Stimulated activated naive CD8-positive, alpha-beta T cell treated with anti-CD3 and anti-CD28 coated beads, Interleukin-15, Interleukin-2, amounts not matched to agents 100 ng/mL and 50 ng/mL, for 24 hours (primary cell): ENCODE results near the gene PCDHGC4.
A peak's percentile ranks its signal among the peaks of the same experiment; 100 is the strongest.

Source experiments
- H3K27ac Mint-ChIP-seq: one replicate; pipeline ENCODE4 v1.8.0; 2021; ENCODE audit warnings: mild to moderate bottlenecking, mixed read lengths
- H3K27me3 Mint-ChIP-seq: one replicate; pipeline ENCODE4 v1.8.0; 2021; ENCODE audit warnings: mixed read lengths
- H3K36me3 Mint-ChIP-seq: one replicate; pipeline ENCODE4 v1.8.0; 2021; ENCODE audit warnings: low read depth, mixed read lengths
- H3K4me1 Mint-ChIP-seq: one replicate; pipeline ENCODE4 v1.8.0; 2021; ENCODE audit warnings: low read depth, mixed read lengths
- H3K4me3 Mint-ChIP-seq: one replicate; pipeline ENCODE4 v1.8.0; 2021; ENCODE audit warnings: mild to moderate bottlenecking, mixed read lengths
- H3K9me3 Mint-ChIP-seq: one replicate; pipeline ENCODE4 v1.8.0; 2021; ENCODE audit warnings: mixed read lengths

PCDHGC4 gene

GRCh38 chr5:141514330-141515133 lies 29.7 kb downstream of the PCDHGC4 start:
- Mint-ChIP-seq H3K36me3 (peaks cover 41% of the 10 kb centered on the region), H3K9me3 (no peaks in the 10 kb centered on the region), H3K4me3 (no peak overlapping the region), H3K27me3 (no peaks in the 10 kb centered on the region), H3K27ac (peak overlapping the region; percentile 95), H3K4me1 (peaks cover 50% of the 10 kb centered on the region)

- Mint-ChIP-seq H3K9me3 (no peaks in the 10 kb centered on the region), H3K27me3 (no peaks in the 10 kb centered on the region), H3K4me1 (peaks cover 51% of the 10 kb centered on the region), H3K36me3 (peaks cover 47% of the 10 kb centered on the region), H3K4me3 (no peak overlapping the region), H3K27ac (peak overlapping the region; percentile 38)
These were observed 30.3 kb downstream of the PCDHGC4 start for GRCh38 chr5:141515141-141515540.

GRCh38 chr5:141515946-141516671 lies 31.3 kb downstream of the PCDHGC4 start:
- H3K36me3 Mint-ChIP-seq: peaks cover 57% of the 10 kb centered on the region
- H3K9me3 Mint-ChIP-seq: no peaks in the 10 kb centered on the region
- H3K4me1 Mint-ChIP-seq: peaks cover 61% of the 10 kb centered on the region
- no peak overlapping the region for H3K27ac Mint-ChIP-seq
- H3K27me3 Mint-ChIP-seq: no peaks in the 10 kb centered on the region
- no peak overlapping the region for H3K4me3 Mint-ChIP-seq

- peaks cover 62% of the 10 kb centered on the region for H3K36me3 Mint-ChIP-seq
These were observed 31.8 kb downstream of the PCDHGC4 start for GRCh38 chr5:141516672-141517025.

GRCh38 chr5:141517312-141517711 lies 32.5 kb downstream of the PCDHGC4 start:
- peaks cover 66% of the 10 kb centered on the region for H3K4me1 Mint-ChIP-seq
- H3K36me3 Mint-ChIP-seq: peaks cover 68% of the 10 kb centered on the region
- H3K4me3 Mint-ChIP-seq: no peak overlapping the region
- no peak overlapping the region for H3K27ac Mint-ChIP-seq
- H3K9me3 Mint-ChIP-seq: no peaks in the 10 kb centered on the region
- H3K27me3 Mint-ChIP-seq: no peaks in the 10 kb centered on the region

More at GRCh38 chr5:141516672-141517025, 31.8 kb downstream of the PCDHGC4 start:
- Mint-ChIP-seq H3K27me3 (no peaks in the 10 kb centered on the region), H3K9me3 (no peaks in the 10 kb centered on the region), H3K27ac (no peak overlapping the region), H3K4me3 (no peak overlapping the region), H3K4me1 (peaks cover 62% of the 10 kb centered on the region)

- H3K36me3 Mint-ChIP-seq: peaks cover 70% of the 10 kb centered on the region
- no peak overlapping the region for H3K27ac Mint-ChIP-seq
- H3K9me3 Mint-ChIP-seq: no peaks in the 10 kb centered on the region
- H3K4me3 Mint-ChIP-seq: no peak overlapping the region
- peaks cover 66% of the 10 kb centered on the region for H3K4me1 Mint-ChIP-seq
- H3K27me3 Mint-ChIP-seq: no peaks in the 10 kb centered on the region
These were observed 33.2 kb downstream of the PCDHGC4 start for GRCh38 chr5:141517880-141518617.

GRCh38 chr5:141518618-141519015 lies 33.8 kb downstream of the PCDHGC4 start:
- Mint-ChIP-seq H3K36me3 (peaks cover 73% of the 10 kb centered on the region), H3K27me3 (no peaks in the 10 kb centered on the region), H3K27ac (no peak overlapping the region), H3K4me1 (peaks cover 64% of the 10 kb centered on the region), H3K9me3 (no peaks in the 10 kb centered on the region), H3K4me3 (no peak overlapping the region)

GRCh38 chr5:141519605-141520565 lies 35.1 kb downstream of the PCDHGC4 start:
- Mint-ChIP-seq H3K9me3 (no peaks in the 10 kb centered on the region), H3K4me1 (peaks cover 53% of the 10 kb centered on the region), H3K36me3 (peaks cover 81% of the 10 kb centered on the region), H3K27me3 (no peaks in the 10 kb centered on the region), H3K4me3 (no peak overlapping the region), H3K27ac (no peak overlapping the region)

- peak overlapping the region; percentile 31 for H3K4me3 Mint-ChIP-seq
- peaks cover 85% of the 10 kb centered on the region for H3K36me3 Mint-ChIP-seq
- H3K9me3 Mint-ChIP-seq: no peaks in the 10 kb centered on the region
- peak overlapping the region; percentile 74 for H3K27ac Mint-ChIP-seq
- H3K4me1 Mint-ChIP-seq: peaks cover 51% of the 10 kb centered on the region
- H3K27me3 Mint-ChIP-seq: no peaks in the 10 kb centered on the region
These were observed 36.5 kb downstream of the PCDHGC4 start for GRCh38 chr5:141521244-141521781.

- H3K36me3 Mint-ChIP-seq: peaks cover 82% of the 10 kb centered on the region
- H3K9me3 Mint-ChIP-seq: no peaks in the 10 kb centered on the region
- H3K4me3 Mint-ChIP-seq: no peak overlapping the region
- peaks cover 50% of the 10 kb centered on the region for H3K4me1 Mint-ChIP-seq
- peak overlapping the region; percentile 74 for H3K27ac Mint-ChIP-seq
- no peaks in the 10 kb centered on the region for H3K27me3 Mint-ChIP-seq
These were observed 37.5 kb downstream of the PCDHGC4 start for GRCh38 chr5:141522301-141522700.

GRCh38 chr5:141523991-141524390 lies 39.2 kb downstream of the PCDHGC4 start:
- Mint-ChIP-seq H3K4me3 (no peak overlapping the region), H3K27me3 (no peaks in the 10 kb centered on the region), H3K4me1 (peaks cover 50% of the 10 kb centered on the region), H3K27ac (no peak overlapping the region), H3K9me3 (no peaks in the 10 kb centered on the region), H3K36me3 (peaks cover 69% of the 10 kb centered on the region)

- Mint-ChIP-seq H3K36me3 (peaks cover 60% of the 10 kb centered on the region), H3K4me1 (peaks cover 48% of the 10 kb centered on the region), H3K4me3 (no peak overlapping the region), H3K27ac (no peak overlapping the region), H3K9me3 (no peaks in the 10 kb centered on the region), H3K27me3 (no peaks in the 10 kb centered on the region)
These were observed 40.1 kb downstream of the PCDHGC4 start for GRCh38 chr5:141524604-141525597.

GRCh38 chr5:141525653-141526052 lies 40.8 kb downstream of the PCDHGC4 start:
- Mint-ChIP-seq H3K9me3 (no peaks in the 10 kb centered on the region), H3K27me3 (no peaks in the 10 kb centered on the region), H3K36me3 (peaks cover 53% of the 10 kb centered on the region), H3K4me3 (no peak overlapping the region), H3K27ac (no peak overlapping the region), H3K4me1 (peaks cover 41% of the 10 kb centered on the region)
